Endometrium (tissue), 2 donors: ENCODE results near the gene HOXA10.

Experiments used
- FAIRE-seq: peaks from 2 replicates; lab custom pipeline; 2012; peaks lifted over from hg19 to GRCh38; lab: Jason Lieb, UNC
- donor health status: control.
- donor health status: control.

Gene HOXA10

DNA sequence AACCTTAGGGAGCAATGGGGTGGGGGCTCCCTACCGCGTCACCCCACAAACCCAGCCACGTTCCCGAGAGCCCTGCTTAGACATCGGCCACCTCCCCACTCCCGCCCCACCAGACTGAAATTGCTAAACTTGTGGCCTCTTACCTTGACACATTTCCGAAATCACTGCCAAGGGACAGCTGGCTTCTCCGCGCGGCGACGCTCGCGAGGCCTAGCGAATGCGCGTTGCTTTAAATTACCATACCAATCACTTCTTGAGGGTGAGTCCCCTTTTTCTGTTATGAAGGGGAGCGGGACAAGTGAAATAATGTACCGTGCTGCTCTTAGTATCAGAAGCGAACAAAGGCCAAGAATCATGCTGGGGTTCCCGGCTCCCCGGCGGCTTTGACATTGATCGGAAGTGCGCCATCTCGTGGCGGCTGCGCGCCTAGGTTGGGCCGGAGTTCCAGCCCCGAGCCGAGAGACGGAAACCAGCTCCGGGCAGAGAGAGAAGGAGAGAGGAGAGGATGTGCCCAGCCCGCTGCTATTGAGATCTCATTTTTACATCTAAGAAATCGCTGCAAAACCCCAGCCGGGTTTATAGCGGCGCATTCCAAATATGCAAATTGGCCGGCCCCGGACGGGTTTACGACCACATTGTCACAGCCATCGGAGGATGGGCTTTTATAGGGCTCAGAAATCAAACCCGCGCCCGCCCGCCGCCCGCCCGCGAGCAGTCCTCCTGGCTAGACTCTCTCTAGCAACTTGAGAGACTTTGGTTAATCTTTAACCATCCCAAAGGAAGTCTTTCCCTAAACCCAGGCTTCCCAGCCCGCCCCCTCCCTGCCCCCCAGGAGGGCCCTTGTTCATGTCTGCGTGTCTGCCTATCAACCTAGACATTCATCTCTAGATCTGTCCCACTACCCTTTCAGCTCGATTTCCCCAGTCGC lies 5.6 kb upstream of the HOXA10 start:
- peak; percentile 23 for FAIRE-seq

DNA sequence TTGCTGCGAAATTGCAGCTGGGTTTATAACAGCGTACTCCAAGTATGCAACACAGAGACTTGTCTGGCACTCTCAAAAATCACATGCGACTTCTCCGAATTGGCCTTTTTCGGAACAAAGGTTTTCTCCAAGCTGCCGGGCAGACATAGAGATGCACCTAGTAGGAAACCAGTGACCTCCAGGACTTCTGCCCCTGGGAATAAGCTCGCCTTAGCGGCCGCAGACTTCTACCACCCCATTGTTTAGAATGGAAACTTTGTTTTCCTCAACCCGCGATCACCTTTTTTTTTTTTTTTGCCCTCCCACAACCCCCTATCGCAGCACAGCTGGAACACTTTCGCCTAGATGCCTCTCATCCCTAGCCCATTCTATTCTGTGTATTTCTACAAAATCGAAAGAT lies 4.9 kb upstream of the HOXA10 start:
- FAIRE-seq, result no peak

DNA sequence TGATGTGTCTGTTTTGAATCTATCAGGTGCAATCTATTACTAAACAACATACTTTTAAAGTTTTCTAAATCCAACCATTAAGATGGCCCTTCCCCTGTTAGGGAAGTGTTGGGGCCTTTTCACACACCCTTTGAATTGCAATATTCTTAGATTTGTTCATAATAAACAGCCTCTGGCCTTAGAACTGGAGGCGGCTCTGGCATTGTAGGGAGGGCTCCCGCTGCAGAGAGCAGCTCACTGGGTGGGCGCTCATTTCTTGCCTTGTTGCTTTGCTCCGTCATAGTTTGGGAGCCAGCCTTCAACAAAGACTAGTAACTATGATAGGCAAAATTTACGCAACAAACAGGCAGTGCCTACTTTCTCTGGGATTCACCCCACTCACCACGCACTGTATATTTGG lies 4.2 kb upstream of the HOXA10 start:
- no peak for FAIRE-seq

DNA sequence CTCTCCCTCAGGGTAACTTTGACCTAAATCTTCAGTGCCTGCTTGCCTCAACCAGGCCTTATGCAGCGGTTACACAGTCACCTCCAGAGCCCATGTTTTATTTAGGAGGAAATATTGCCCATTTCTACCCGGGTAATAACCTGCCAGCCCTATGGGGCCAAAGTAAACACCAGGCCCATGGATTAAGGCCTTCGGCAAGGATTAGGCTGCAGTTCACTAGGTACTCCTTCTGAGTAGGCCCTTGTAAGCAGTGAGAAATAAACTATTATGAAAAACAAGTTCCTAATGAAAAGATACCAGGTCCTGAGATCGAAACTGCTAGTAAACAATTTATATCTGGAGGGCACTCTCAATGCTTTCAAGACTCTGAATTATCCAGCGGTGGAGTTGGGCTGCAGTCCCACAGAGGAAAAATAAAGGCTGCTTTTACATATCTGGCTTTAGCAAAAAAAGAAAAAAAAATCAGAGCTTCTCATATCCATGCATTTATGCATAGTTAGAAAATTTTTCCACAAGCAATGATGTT lies 3.7 kb upstream of the HOXA10 start:
- FAIRE-seq, result no peak

DNA sequence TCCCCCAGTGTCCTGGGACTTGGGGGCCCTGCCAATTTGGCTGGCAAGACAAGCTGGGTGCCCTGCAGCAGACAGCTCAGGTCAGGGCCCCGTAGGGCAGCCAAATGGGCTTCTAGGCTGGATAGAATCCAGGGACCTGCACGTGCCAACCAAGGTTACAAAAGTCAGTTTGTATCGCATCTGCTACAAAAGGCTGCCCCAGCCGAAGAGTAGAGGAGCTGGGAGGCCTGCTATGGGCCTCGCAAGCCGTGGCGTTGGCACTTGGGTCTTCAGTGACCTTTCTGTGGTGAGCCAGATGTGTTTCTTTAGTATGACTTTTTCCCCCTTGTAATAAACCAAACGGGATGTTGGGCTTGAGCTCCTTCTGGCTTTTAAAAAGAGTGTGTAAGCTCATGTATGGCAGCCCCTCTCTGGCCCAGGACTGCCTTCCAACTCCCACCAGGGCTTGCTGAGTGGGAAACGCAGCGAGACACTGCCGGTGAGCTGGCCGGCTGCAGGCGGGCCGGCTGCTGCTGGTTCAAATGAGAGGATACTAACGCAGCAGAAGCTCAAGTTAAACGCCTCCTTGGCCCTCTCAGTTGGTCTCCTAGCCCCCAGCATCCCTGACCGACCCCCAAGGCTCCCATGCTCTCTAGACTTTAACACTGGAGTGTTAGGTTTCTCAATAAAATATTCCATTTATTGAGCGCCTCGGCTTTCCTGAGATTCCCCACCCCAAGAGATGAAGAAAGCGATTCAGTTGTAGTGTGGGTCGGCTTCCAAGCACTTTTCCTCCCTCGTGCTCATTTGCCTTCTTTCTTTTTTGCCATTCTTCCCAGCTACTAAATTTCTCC lies 3.1 kb upstream of the HOXA10 start:
- FAIRE-seq, result no peak

DNA sequence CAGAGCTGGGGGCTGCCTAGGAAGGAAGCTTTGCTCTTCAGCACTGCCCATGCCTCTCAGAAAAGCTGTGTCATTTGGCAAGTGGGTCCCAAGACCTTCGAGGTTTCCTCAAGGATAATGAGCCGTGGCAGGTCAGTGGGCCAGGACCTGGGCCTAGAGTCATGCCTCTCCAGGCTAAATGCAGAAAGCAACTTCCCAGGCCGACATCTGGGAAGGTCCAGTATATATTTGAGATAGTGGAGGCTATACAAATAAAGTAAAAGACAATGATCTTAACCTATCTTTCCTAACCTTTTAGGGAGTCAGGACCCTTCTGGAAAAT lies 2.4 kb upstream of the HOXA10 start:
- FAIRE-seq, result no peak

DNA sequence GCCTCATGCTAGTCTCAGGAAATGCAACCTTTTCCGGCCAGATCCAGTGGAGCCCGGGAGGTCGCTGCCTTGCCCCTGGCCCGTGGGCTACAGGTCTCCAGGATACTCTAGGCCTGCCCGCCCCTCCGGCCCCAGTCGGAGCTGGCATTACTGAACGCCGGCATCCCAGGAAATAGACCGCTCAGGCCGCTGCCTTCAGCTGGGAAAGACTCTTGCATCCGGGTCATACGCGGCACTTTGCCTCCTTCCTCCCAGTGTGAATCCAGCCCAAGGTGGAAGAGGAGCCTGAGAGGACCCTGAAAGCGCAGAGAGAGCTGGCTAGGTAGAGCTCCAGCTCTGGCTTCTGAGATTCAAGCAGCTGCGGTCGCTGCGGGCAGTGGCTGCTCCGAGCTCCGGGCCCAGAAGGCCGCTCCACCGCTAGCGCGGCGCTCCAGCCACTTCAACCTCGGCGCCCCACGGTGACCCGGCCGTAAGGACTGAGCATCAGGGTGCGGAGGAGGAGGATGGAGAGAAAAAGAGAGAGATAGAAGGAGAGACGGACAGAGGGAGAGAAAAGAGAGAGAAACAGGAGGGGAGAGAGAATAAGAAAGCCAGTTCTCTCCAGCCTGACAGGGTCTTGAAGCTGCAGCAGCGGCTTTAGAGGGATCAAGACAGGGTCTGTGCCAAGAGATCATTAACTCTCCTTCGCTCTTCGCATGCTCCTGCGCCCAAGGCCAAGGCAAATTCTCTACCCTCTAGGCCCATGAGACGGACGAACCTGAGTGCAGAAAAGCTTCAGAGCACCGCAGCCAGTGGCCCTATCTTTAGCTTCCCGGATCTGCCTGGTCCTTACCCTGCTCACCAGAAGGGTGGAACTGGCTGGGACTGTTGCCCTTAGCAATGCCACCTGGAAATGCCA lies 1.8 kb upstream of the HOXA10 start:
- FAIRE-seq, result no peak

DNA sequence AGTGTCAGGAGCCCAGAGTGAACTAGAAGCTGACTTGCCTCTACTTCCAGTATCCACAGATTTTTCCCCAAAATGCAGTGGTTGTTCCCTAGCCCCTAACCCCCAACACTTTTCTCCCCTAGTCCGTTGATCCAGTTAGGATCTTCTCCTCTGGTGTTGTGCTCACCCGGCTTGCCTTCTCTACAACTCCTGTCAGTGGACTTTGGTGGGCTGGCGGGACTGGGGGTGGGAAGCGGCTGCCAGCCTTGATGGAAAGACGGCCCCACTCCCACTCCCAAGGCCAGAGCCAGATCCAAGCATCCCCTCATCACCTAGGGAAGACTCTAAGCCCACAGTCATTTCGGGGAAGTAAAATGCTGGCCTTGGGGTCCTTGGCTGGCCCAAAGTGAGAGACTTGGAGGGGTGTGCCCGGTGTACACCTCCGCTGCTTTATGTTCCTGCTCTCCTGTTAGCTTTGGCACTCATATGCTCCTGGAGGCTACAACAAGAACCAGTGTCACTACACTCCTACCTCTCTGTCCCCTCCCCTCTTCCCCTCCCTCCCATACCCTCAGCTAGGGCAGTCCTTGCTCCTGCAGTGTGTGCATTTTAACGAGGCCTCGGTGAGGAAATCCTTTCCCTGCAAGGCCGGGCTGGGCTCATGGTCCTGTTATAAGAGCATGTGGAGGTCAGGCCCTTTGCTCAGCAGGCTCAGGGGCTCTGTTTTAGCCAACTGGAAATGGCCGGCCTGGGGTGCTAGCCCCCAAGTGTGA lies 930 bp upstream of the HOXA10 start:
- FAIRE-seq, result no peak

DNA sequence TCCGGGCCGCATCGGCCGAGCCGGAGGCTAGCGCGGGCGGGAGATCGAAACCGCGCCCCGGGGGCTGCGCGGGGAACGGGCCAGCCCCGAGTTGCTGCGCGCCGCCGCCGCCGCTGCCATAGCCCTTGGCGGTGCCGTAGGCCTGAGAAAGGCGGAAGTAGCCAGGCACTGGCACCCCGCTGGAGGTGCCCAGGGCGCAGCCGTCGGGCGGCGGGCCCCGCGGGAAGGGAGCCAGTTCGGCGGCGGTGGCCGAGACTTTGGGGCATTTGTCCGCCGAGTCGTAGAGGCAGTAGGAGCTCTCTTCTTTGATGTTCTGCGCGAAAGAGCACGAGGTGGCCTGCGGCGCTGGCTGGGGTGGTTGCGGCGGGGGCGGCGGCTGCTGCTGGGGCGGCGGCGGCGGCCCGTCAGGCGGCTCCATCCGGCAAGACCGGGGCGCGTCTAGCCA lies 587 bp downstream of the HOXA10 start:
- no peak for FAIRE-seq

DNA sequence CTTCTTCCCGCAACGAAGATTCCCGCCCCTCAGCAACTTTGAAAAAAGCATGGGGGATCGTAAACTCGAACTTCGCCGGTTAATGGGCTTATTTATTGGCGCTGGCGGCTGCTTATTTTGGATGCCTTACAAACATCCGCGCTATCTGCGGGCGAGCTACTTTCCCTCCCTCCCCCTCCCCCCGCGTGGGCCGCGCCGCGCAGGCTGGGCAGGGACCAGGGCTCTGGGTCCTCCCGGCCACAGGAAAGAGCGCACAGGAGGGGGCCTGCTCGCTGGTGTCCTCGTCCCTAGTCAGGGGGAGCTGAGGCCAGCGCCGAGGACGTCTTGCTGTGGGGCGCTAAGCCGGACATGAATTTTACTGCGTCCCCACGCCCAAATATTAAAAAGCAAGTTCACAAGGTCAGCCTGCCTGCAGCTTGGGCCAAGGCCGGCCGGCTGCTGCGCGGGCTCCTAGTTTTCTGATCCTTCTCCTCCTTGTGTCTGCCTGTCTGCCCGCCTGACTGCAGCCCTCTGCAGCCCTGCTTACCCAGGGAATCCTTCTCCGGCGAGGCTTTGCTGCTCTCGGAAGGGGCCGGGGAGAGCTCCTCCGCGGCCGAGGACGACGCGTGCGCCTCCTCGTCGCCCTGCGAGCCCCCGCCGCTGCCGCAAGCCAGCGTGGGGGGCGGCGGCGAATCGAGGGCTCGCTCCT lies 1.2 kb downstream of the HOXA10 start:
- no peak for FAIRE-seq

DNA sequence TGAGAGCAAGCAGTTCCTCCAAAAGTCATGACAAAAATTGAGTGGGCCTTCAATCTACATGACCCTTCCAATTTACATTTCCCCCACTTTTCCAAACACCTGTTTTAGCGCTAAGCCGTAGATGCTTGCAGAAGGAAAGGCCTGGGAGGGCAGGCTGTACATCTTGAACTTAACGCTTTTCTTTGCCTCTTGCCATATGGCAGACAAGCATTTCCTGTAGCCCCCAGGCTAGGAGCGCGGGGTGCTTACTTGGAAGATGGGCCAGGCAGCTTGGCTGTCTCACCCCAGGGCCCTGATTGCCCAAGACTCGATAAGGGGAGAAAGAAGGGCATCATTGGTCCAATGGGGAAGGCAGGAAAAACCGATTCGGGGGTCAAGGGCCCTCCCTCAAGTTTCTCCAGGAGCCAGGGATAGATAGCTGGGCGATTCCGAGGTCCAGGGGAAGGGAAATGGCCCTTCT lies 1.8 kb downstream of the HOXA10 start:
- no peak for FAIRE-seq

DNA sequence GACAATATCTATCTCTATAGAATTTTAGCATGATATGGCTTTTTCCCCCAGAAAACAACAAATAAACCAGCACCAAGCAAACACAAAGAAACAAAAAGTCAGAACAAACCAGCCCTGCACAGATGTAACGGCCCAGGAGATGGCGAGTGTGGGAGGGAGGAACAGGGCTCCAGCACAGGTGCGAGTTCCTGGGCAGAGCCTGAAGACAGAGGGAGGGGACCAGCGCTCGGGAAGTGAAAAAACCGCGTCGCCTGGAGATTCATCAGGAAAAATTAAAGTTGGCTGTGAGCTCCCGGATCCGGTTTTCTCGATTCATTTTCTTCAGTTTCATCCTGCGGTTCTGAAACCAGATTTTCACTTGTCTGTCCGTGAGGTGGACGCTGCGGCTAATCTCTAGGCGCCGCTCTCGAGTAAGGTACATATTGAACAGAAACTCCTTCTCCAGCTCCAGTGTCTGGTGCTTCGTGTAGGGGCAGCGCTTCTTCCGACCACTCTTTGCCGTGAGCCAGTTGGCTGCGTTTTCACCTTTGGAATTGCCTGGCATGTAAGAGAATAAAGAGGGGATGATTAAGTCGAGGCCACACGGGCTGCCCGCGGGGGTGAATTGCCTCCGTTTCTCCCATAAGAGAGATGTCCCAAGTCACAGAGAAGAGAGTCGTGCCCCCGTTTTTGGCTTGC lies 2.3 kb downstream of the HOXA10 start:
- FAIRE-seq, result no peak

DNA sequence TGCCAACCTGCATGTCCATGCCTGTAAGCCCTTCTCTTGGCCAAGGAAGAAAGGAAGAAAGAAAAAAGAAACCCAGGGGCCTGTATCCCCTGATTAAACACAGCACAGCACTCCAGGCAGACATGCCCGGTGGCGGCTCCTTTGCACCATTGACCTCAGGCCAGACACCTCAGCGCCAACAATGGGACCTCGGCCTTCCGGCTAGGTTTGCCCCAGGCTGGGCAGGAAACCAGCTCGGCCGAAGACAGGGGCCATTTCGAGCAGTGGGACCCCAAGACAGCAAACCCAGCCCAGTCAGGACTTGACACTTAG lies 2.8 kb downstream of the HOXA10 start:
- FAIRE-seq, result no peak

DNA sequence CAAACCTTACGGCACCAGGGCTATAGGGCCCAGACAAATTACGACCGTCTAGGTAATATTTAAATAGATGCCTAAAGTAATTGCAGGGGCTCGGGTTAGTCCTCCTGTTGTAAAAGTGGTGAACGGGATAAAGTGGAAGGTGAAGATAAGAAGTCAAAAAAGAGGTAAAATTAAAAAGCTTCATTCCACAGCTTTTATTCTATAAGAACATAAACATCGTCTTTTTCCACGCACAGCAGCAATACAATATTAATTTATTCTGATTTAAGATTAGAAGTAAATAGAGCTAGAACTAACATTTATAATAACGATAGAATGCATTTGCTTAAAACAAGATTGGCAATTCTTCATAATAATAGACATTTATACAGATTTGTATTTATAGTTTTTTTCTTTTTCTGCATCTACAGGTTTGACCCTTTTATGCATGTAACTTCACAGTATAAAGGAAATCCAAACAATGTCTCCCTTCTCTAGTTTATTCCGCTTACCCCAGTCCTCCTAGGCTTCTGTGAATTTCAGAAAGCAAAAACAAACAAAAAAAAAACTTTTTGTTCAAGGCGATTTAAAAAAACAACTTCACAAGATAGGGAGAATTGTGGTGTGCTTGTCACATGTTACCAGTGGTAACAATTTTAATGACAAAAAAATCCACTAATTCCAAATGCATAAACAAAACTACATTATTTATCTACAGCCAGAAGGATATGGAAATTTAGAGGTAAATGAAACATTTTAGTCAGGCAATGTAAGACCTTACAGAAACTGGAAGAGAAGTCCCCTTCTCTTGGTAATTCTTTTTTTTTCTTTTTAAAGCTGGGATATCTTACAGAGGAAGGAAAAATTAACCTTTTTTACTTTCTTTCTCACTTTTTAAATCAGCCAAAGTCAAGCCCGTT lies 3.4 kb downstream of the HOXA10 start:
- FAIRE-seq, result no peak

DNA sequence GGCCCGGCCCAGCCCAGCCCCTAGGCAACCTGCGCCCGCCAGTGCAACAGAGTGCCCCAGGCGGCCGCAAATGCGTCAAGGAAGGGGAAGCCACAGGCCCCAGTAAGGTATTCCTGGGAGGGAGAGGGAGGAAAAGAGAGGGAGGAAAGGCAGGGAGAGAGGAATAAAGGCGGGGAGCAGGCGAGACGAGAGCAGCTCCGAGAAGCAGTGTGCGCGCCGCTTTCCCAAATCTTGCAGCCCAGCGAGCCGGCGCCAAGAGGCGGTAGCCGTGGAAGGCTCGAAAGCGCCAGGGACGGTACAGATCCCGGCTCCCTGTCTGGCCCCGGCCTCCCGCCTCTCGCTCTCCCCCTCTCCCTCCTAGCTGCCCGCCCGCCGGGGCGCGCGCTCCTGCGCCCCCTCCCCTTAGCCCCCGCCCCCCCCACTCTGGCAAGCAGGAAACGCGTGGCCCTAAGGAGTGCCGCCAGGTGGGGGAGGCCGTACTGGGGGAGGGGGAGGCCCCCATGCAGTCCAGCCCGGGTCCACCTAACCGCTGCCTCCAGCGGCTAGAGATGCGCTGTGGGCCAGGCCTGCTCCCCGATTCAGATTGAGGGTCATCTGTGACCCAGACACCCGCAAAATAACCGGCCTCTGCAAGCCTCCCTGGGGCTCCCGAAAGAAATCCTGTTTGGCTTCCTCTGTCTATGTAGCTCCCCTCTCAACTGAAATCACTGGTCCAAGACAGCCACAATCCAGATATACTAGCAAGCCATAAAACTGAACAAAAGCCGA lies 4.3 kb downstream of the HOXA10 start:
- no peak for FAIRE-seq

DNA sequence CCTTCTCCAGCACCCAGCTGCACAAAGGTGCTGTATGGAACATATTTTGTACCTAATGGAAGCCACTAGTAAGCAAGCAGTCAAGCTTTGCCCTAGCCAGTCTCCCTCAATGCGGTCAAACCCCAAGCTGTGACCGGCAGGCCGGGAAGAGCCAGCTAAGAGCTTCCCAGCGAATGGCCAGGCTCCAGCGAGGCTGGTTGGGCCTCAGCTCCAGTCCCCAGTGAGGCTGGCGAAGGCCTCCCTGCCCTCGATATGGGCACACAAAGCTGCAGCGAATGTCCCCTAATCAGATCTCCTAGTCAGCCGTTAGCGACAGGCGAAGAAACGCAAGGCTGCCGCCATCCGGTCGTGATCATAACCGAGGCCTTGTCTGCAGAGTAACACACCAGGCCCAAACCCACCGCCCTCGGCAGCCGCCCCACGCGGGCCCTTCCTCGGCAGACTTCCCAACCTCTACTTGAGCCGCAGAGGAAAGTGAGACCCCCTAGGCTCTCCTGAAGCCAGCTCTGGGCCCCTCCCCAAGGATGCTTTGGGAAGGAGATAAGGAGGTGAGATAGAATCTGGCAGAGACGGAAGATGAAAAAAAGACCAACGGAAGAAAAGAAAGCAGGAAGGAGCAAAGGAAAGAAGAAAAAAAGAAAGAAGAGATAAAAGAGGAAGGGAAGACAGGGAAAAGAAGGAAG lies 5.7 kb downstream of the HOXA10 start:
- no peak for FAIRE-seq

DNA sequence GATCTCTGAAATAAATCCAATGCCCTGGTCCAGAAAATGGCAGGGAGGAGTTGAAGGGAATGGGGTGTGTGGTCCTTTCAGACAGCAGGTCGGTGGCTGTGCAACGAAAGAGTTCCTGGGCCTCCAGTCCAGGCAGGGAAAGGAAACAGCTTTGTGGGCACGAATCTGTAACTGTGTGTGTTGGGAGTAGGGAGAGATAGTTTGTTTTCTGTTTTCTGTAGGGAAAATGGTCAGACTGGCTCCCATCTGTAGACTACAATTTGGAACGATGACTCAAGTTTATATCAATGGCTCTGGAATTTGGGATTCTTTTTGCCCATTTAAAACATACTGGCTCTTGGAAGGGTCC lies 6.2 kb downstream of the HOXA10 start:
- no peak for FAIRE-seq
